Transverse colon (tissue), 4 donors: ENCODE results near the gene GAR1. TPM values are rescaled to one million over a fixed set of nuclear protein-coding genes. Genes with fewer than 3 reads are reported as not detected.

Source experiments
- DNase-seq: peaks from one replicate; pipeline ENCODE4 v3.0.0-alpha.2; 2019
- H3K27ac ChIP-seq, 4 donors: fragments of 200-600 bp; sonication (generic); 2 replicates each; pipeline ENCODE4 v1.5.1; 2016 to 2018; ENCODE audit warnings: inconsistent platforms in 4 of 4
- H3K27me3 ChIP-seq: fragments of 200-600 bp; sonication (generic); 2 replicates; pipeline ENCODE4 v1.5.1; 2017; ENCODE audit warnings: inconsistent platforms
- H3K36me3 ChIP-seq, 4 donors: fragments of 200-600 bp; sonication (generic); 2 replicates each; pipeline ENCODE4 v1.5.1; 2017 to 2019; ENCODE audit warnings: inconsistent platforms in 4 of 4
- H3K4me1 ChIP-seq, 4 donors: fragments of 200-600 bp; sonication (generic); 2 replicates each; pipeline ENCODE4 v1.5.1; 2017 to 2020; ENCODE audit warnings: inconsistent platforms in 4 of 4
- H3K4me3 ChIP-seq, 4 donors: fragments of 200-600 bp; sonication (generic); 1 replicate in 1 of 4; 2 replicates in 3 of 4; pipeline versions ENCODE4 v1.5.1 to v1.6.1; 2017 to 2019; ENCODE audit warnings: inconsistent platforms in 4 of 4
- H3K9me3 ChIP-seq, 2 donors: fragments of 200-600 bp; sonication (generic); 2 replicates each; pipeline ENCODE4 v1.5.1; 2017 to 2019; ENCODE audit warnings: inconsistent platforms in 2 of 2
- EP300 ChIP-seq: sonication (generic); formaldehyde crosslinking; IDR thresholded peaks from one replicate; pipeline ENCODE4 v1.6.1; 2017; ENCODE audit warnings: antibody characterized with exemption, low read depth
- POLR2A ChIP-seq: fragments of 450-650 bp; IDR thresholded peaks from one replicate; pipeline ENCODE4 v1.6.1; 2016; ENCODE audit warnings: antibody characterized with exemption, mild to moderate bottlenecking, moderate library complexity
- POLR2AphosphoS5 ChIP-seq, 3 donors: sonication (generic); formaldehyde crosslinking; IDR thresholded peaks; one replicate each; pipeline ENCODE4 v1.6.1; 2016; ENCODE audit warnings: antibody characterized with exemption in 3 of 3
- WGBS, 2 donors: methylation state at CpG; one replicate each; pipeline ENCODE4 v1.1.5; 2018; ENCODE audit warnings: low coverage in 1 of 2; 5-methylcytosine and 5-hydroxymethylcytosine counted together
- in situ Hi-C, 4 donors: fragments of 200-750 bp; cut with MboI; loops; one replicate each; pipeline versions ENCODE4 v1.15.0 to v1.15.1; 2017; ENCODE audit warnings: low sequenced_read_pairs in 3 of 4, low pct_ligation_motif_present in 1 of 4, low pct_unique_long_range_greater_than_20kb in 1 of 4
- intact Hi-C: fragments of 100-400 bp; cut with DNase I; formaldehyde crosslinking; loops from one replicate; pipeline ENCODE4 v1.15.1; 2023; ENCODE audit warnings: low total_unique reads
- total RNA-seq, 4 donors: library from RNA; depleted of rRNA; stranded (reverse); fragments of >200 nt; gene quantifications; one replicate each; pipeline ENCODE4 v1.1.0, GENCODE V29; 2016
- TF ChIP-seq, protein P1 (sequence below), 5 experiments: fragments of 200-600 bp in 3 of 5; fragments of 450-650 bp in 2 of 5; sonication (generic) in 3 of 5; IDR thresholded peaks; 1 replicate in 2 of 5; 2 replicates in 3 of 5; pipeline ENCODE4 v1.5.1; 2016 to 2017; ENCODE audit warnings: antibody characterized with exemption in 5 of 5, inconsistent platforms in 3 of 5, mild to moderate bottlenecking in 2 of 5, moderate library complexity in 1 of 5

The GAR1 gene
- total RNA-seq, 4 donors from 2014 or later: 1.9 to 8.3 (median 5.3) TPM; not detected in 1

DNA sequence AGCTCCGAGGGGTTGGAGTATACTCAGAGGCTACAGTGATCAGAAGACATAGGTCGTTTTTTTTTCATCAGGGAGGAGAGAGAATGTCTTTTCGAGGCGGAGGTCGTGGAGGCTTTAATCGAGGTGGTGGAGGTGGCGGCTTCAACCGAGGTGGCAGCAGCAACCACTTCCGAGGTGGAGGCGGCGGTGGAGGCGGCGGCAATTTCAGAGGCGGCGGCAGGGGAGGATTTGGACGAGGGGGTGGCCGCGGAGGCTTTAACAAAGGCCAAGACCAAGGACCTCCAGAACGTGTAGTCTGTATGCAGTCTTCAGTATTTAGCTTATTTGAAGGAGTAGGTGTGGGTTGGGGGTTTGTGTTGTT is 500 bp downstream of the GAR1 start:
- in situ Hi-C loops (loop anchor here (10.0 to 25.0 kb wide), 6 partner anchors 91 to 1179 kb away; partner anchors contain the start of genes CASP6 (in 2 of the 4) and MCUB (in 1 of the 4)), intact Hi-C loops (loop anchor here (10.0 kb wide), 2 partner anchors 111 to 391 kb away; partner anchors contain the start of gene CASP6)
- Histone ChIP-seq H3K27me3 (no peaks in the 10 kb centered on the region), H3K27ac (peak overlapping the region; percentile 78 to 91 (median 86)), H3K36me3 (no peaks in the 10 kb centered on the region), H3K4me3 (peak overlapping the region; percentile 40 to 77 (median 66)), H3K9me3 (no peaks in the 10 kb centered on the region), H3K4me1 (peaks cover 9 to 30% (median 21%) of the 10 kb centered on the region in 4 donors)
- 1 to 2% methylated on average over 12 to 19 of the region's 19 CpGs for WGBS, 2 donors
- peak; percentile 26 for DNase-seq
- TF ChIP-seq EP300 (no peak), POLR2A (no peak), POLR2AphosphoS5 (IDR thresholded peaks at IDR 0.05) (no peak)
- TF ChIP-seq, protein P1, sequence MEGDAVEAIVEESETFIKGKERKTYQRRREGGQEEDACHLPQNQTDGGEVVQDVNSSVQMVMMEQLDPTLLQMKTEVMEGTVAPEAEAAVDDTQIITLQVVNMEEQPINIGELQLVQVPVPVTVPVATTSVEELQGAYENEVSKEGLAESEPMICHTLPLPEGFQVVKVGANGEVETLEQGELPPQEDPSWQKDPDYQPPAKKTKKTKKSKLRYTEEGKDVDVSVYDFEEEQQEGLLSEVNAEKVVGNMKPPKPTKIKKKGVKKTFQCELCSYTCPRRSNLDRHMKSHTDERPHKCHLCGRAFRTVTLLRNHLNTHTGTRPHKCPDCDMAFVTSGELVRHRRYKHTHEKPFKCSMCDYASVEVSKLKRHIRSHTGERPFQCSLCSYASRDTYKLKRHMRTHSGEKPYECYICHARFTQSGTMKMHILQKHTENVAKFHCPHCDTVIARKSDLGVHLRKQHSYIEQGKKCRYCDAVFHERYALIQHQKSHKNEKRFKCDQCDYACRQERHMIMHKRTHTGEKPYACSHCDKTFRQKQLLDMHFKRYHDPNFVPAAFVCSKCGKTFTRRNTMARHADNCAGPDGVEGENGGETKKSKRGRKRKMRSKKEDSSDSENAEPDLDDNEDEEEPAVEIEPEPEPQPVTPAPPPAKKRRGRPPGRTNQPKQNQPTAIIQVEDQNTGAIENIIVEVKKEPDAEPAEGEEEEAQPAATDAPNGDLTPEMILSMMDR (IDR thresholded peaks at IDR 0.05): no peak

DNA sequence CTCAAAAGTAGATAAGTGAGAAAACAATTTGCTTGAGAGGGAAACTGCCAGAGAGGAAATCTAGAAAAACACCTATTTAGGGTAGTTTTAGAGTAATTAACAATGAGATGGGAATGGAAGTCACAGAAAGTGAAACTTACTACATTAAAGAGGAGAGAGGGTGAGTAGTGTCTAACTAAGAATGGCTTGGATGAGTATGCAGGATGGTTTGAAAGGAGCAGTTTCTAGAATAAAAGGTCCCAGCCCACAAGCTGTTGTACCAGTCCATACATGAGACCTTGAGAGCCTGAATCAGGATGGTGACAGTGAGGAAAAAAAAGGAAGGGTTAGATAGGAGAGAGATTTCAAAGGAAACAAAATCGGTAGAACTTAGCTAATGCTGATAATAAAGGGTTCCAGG is 1.3 kb downstream of the GAR1 start:
- H3K4me1 ChIP-seq: peaks cover 9 to 30% (median 21%) of the 10 kb centered on the region in 4 donors
- H3K9me3 ChIP-seq: no peaks in the 10 kb centered on the region
- TF ChIP-seq EP300 (no peak), POLR2AphosphoS5 (IDR thresholded peaks at IDR 0.05) (no peak), POLR2A (no peak)
- TF ChIP-seq, protein P1 (IDR thresholded peaks at IDR 0.05): no peak
- peak overlapping the region in 1 of 4 donors; percentile 77 for H3K4me3 ChIP-seq
- no peak for DNase-seq
- 62 to 71% methylated on average over 1 of the region's 1 CpG for WGBS, 2 donors
- intact Hi-C loops (loop anchor here (10.0 kb wide), 2 partner anchors 112 to 392 kb away; partner anchors contain the start of gene CASP6), in situ Hi-C loops (loop anchor here (10.0 to 25.0 kb wide), 6 partner anchors 92 to 1180 kb away; partner anchors contain the start of genes CASP6 (in 2 of the 4) and MCUB (in 1 of the 4))
- H3K27me3 ChIP-seq: no peaks in the 10 kb centered on the region
- peaks cover 0 to 1% (median 0%) of the 10 kb centered on the region in 4 donors for H3K36me3 ChIP-seq
- H3K27ac ChIP-seq: no peak overlapping the region

DNA sequence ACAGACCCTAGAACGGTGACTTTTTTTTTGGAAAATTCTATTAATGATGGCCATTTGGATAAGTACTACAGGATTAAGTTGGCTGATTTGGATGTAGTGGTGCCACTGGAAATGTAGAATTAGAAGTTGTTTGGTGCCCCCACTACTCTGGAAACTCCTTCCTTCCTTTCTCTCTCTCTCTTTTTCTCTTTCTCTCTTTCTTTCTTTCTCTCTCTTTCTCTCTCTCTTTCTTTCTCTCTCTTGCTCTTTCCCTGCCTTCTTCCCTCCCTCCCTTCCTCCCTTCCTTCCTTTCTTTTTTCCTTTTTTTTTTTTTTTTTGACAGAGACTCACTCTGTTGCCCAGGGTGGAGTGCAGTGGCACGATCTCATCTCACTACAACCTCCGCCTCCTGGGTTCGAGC is 2.7 kb downstream of the GAR1 start:
- Histone ChIP-seq H3K27ac (no peak overlapping the region), H3K36me3 (peaks cover 0 to 12% (median 6%) of the 10 kb centered on the region in 4 donors), H3K4me3 (no peak overlapping the region), H3K9me3 (no peaks in the 10 kb centered on the region), H3K27me3 (no peaks in the 10 kb centered on the region), H3K4me1 (peaks cover 9 to 30% (median 21%) of the 10 kb centered on the region in 4 donors)
- TF ChIP-seq, protein P1 (IDR thresholded peaks at IDR 0.05): no peak
- TF ChIP-seq POLR2A (no peak), EP300 (no peak), POLR2AphosphoS5 (IDR thresholded peaks at IDR 0.05) (no peak)
- in situ Hi-C loops (loop anchor here (10.0 to 25.0 kb wide), 6 partner anchors 93 to 1181 kb away; partner anchors contain the start of genes CASP6 (in 2 of the 4) and MCUB (in 1 of the 4)), intact Hi-C loops (loop anchor here (10.0 kb wide), 2 partner anchors 113 to 393 kb away; partner anchors contain the start of gene CASP6)
- DNase-seq: no peak
- 96 to 100% methylated on average over 2 to 4 of the region's 4 CpGs for WGBS, 2 donors

DNA sequence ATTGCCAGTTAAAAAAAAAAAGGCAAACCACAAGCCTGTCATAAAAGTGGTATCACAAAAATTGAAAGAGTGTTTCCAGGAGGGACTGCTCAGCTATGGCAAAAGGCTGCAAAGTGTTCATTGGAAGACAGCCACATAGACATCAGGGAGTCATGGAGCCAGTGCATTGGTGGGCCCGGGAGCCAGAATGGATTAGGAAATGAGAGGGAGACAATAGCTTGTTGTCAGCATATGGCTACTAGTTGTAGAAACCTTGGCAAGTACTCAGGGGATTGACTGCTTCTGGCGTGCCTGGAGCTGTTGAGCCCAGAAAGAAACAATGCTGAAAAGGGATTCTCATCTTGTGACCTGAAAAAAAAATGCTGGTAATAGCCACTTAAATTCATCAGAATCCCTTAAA is 5.0 kb downstream of the GAR1 start:
- intact Hi-C loops: no loop called here
- peaks cover 0 to 35% (median 18%) of the 10 kb centered on the region in 4 donors for H3K36me3 ChIP-seq

More for the DNA sequence above, 5.0 kb downstream of the GAR1 start:
- Histone ChIP-seq H3K27me3 (no peaks in the 10 kb centered on the region), H3K4me3 (no peak overlapping the region), H3K9me3 (no peaks in the 10 kb centered on the region), H3K4me1 (peaks cover 9 to 19% (median 16%) of the 10 kb centered on the region in 4 donors), H3K27ac (no peak overlapping the region)
- no peak for DNase-seq
- 63 to 84% methylated on average over 2 of the region's 2 CpGs for WGBS, 2 donors
- no peak for TF ChIP-seq POLR2A
- TF ChIP-seq, protein P1 (IDR thresholded peaks at IDR 0.05): no peak
- TF ChIP-seq EP300: no peak
- no peak for TF ChIP-seq POLR2AphosphoS5 (IDR thresholded peaks at IDR 0.05)
- in situ Hi-C loops: loop anchor here in 3 of 4 donors (25.0 kb wide), 4 partner anchors 108 to 1183 kb away; partner anchors contain the start of genes CASP6 (in 2 of the 3) and MCUB (in 1 of the 3)
